CD4-positive, alpha-beta T cell treated with Interleukin-15 for 1 hour (primary cell): ENCODE measurements around the gene HOXD4.

ENCODE experiments used
- DNase-seq: peaks from one replicate; pipeline ENCODE4 v3.0.0-alpha.2; 2020

Gene HOXD4

DNA sequence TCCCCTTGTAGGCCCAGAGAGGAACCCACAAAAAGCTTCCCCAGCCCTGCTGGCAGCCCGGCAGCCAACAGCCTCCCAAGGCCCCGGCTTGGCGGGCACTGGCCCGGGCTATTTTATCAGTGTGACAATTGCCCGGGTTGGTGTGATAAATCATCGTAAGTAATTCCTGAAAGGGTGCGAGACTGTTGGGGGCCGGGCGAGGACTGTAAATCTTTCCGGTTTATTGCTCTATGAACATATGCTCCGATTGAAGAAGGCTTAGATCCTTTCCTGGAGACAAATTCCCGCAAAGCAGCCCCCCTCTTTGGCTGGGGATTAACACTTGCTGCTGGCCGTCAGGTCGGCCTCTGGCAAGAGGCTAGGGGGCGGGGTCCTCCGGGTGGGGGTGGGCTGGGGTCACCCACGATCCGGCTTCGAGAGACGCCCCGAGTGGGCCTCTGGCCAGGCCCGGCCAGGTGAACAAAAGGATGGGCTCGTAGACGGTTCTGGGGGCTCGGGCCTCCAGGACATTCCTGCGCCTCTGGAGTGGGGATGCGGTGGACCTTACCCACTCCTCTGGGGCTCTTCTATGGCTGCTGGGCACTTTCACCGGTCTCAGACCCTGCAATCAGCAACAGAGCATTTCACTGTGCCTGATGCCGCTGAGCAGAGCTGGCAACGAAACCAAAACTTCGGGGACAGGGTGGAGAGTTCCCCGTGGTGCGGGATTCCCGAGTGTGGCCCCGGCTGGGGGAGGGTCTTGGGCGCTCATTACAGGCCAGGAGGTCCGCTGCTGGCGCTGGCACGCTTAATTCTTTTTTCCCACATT is 7.7 kb downstream of the HOXD4 start:
- DNase-seq: no peak

DNA sequence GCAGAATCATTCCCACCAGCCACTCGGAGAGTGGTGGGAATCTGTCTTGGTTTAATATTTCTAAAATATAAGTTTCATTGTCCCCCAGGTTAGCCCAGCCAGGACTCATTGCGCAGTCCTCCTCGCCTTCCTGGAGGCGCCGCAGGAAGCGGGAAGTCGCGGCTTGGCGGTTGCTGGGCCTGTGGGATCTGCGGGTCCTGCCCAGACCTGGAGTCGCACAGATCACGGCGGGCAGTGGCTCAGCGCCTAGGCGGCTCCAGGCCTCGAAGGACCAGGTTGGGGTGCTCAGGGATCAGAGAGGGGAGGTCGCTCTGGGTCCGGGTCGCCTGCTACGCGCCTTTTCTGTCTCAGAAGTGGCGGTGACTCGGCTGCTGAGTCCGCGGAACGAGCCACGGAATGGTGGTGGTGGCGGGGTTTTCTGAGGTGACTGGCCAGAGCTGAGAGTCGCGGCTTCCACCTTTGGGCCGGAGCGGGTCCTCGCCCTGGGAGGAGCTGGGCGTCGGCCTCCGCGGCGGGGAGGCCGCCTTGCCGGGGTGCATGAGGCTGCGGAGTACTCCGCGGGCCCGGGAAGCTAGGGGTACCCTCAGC is 8.4 kb downstream of the HOXD4 start:
- DNase-seq: no peak

DNA sequence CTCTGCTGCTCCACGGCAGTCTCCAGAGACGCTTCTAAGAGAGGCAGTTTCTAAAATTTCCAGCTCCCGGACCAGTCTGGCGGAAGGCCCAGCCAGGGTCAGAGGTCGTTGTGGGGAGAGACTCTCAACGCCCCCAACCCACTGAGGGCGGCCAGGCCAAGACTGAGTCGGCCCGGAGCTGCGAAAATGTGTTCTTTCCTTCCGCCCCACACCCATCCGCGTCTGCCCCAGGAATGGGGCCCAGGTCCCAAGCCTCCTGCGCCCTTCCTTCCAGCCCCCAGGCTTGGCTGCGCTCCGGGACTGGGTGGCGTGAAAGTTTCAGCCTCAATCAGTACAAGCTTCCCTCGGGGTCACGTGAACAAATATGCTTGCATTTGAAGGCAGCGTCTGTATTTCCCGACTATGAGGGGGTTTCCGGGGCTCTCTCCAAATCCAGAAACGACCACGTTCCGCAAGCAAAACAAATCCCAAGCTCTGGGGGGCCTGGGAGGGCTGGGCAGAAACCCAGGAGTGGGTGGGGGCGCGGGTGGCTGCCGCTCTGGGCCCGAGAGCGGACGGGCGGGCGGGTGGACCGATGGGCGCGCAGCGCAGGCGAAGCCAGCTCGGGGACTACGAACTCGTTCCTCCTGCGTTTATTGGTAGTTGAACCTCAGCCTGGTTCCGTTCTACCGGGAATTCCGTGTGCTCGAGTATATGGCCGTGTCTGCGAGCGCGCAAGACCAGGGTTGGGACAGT is 9.1 kb downstream of the HOXD4 start:
- DNase-seq: no peak

DNA sequence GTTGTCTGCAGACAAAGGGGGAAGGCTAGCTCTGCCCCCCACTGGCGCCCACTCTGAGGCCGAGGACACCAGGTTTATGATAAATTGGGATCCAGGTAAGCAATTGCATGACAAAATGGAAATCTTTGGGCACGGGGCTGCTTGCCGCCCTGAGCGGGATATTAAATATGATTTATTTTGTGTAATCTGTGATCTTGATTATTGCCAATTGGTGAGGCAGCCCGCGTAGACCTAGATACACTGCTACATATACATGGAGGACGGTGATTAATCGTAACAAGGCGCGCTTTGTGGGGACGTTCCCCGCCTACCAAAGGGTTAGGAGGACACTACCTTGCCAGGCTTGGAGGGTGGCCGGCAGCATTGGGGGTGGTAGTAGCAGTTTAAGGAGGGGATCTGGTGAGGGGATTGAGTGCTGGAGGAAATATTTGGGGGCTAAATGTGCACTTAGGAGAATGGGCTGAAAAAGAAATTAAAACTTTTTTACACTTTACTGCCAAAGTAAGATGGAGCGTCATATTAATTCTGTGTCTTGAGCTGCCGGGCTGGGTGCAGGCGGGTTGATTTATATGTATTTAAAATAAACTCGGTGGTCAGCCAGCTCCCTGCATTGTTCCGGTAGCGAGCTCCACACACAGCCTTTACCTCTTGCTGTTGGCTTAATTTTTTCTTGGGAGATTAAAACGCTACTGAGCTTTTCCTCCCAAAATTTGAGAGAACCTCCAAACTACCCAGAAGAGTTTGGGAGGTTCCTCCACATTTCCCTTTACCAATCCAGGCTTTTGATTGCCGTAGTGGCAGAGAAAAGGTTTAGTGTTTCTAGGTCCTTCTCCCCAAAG is 9.9 kb downstream of the HOXD4 start:
- DNase-seq: no peak

DNA sequence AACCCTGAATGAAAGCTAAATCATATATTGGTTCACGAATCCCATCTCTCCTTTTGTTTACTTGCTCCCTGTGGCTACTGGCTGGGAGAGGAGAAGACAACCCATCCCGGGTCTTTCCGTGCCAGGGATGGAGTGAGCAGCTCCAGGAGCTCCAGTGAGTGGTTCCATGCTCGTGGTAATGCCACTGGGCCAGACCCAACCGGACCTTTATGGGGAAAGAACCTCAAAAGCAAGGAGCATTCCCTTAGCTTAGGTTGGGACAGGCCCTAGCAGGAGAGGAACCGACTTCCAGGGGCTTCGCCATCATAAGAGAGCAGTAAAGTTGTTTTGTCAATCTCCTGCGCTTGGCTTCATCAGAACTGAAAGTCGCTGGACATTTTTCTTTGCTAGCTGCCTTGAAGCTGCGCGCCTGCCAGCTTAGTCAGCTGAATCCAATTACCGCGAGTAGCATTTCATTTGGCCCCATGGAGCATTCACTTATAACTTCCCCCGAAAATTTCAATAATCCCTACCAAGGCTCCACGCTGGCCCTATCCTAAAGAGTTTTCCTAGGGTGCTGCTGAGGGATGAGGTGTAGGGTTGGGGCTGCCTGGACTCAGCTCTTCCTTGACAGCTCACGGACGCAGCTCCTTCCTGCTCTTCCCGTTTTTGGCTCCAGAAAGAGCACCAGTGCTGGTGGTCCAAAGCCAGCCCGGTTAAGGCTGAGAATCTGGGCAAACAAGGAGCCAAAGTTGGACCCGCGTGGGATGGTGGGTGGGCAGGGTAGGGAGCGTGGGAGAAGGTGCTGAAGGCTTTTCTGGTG is 10.7 kb downstream of the HOXD4 start:
- DNase-seq: no peak

DNA sequence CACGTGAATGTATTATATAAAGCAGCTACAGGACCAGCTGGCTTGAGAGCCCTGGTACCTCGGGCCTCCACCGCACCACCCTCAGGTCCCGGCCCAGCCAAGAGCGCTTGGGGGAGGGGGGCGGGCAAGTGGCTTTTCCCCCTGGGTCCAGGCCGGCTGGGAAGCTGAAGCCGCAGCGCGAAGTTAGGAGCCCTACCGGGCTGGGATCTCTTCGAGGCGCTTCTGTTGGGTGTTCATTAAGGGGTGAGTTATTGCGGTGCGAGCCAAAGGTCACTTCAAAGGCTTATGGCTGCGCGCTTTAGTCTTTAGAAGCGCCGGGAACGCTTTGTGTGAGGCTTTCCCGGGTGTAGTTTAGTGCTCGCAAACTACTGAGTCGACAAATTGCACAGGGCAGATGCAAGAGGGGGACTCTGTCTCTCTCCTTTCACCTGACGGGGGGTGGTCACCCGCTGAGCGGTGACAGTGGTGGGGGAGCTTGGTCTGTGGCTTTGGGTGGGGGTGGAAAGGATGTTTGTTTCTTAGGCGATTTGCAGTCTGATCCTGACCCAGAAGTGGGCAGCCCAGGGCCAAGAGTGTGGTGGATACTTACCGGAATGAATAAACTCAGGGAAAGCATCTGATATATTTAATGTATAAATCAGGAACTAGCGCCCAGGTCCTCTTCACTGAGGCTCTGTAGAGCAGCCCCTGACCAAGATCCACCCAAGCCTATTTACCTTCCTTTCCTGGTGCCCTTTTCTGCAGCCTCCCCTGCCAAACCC is 11.7 kb downstream of the HOXD4 start:
- no peak for DNase-seq

DNA sequence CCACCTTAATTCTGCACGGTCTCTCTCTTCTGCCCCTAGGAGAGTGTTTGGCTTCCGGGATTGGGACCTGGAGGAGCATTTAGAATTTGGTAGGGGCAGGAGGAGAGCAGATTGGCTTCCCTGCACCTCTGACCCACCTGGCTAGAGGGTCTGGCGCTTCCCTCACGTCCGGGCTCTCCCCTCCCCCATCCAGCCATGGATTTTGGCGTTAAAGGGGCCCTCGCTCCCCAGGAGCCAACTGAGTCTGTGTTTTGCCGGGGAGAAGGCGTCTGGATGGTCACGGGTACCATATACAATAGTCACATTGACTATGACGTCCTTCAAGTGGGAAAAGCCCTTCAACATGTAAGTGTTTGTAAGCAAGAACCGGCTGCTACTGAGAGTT is 12.3 kb downstream of the HOXD4 start:
- DNase-seq: no peak

DNA sequence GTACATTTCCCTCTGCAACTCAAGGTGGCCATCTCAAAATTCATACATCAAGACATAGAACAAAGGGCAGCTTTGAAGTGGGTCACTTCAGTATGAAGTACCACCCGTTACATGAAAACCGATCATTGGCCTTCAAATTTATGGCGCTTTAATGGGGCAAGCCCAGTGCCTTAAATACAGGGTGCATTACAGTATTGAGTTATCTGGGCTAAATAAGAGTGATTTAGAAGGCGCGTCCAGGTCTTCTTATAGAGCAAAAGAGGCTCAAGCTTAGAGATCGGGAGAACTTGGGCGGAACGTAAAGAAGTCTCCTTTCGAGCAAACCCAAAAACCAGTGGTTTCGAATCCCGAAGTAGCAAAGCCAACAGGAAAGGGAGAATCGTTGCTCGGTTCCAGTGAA is 12.9 kb downstream of the HOXD4 start:
- no peak for DNase-seq

DNA sequence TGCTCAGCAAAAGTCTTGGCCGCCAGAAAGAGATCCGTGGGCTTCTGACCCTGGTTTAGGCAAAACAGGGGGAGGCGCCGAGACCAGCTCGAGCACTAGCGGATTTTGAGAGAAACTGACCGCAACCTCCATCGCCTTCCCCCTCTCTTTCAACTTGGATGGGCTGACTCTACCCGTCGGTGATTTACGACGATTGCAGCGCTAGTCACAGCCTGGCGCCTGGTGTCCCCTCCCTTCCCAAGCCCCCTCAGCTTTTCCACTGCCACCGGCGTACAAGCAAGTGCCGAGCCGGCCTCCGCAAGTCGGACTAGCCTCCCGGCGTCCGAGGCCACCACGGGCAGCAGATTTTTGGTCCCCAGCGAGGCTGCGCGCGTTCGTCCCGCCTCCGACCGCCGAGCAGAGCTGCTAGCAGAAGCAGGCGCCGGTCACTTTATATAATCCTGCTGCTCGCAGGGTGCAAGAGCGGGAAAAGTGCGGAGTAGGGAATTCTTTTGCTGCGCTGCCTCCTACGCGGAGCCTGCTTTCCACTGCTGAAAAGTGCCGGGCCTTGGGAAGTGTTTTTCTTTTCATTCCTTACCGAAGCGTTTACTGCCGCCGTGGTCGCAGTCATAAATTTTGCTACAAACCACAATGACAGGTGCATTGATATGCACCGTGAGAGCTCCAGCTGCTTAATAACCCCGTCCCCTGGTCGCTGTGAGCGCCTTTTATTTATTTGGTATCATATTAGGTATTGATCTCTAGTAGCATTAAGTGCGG is 13.4 kb downstream of the HOXD4 start:
- DNase-seq: no peak

DNA sequence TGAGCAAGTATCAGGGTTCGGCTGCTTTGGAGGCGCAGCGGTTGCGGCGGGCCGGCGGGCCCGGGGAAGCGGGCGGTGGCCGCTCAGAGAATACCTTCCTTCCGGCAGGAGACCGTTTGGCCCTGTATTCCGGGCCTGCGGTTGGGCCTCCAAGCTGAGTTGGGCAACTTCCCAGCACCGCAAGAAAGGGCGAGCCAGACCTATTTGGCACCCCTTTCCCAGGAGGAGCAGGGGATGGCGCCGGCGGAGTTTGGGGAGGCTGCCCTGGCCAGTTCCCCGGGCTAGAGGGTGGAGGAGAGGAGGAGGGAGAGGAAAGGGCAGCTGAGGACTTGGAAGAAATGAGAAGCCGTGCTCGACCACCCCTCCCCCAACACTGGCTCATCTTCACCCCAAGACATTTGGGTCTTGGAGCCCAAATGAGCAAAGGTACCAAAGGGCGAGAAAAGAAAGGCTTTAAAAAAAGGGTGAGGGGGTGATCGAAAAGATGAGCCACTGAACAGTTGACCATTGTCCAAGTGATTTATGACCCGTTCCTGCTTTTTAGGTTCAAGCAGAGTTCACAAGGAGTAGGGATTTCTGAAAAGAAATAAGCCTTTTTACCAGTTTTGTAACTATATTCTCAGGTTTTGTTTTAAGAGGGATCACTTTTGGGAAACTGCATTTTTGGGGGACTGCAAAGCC is 14.2 kb downstream of the HOXD4 start:
- DNase-seq: no peak

DNA sequence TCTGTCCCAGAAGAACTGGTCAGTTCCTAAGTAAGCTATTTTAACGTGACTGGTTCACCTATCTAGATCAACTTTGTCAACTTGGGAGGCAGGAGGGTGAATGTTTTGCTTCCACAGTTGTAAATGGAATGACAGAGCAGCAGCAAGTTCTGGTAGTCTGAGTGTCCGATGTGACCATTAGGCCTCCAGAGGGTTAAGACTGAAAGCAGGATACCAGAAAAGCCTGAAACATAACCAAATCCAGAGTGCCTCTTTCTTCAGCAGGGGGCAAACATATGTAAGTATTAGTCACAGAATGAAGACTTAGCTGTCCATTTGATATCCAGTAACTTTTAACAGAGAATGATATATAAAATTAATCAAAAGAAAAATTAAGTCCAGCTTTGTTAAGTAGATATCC is 14.9 kb downstream of the HOXD4 start:
- DNase-seq: no peak

DNA sequence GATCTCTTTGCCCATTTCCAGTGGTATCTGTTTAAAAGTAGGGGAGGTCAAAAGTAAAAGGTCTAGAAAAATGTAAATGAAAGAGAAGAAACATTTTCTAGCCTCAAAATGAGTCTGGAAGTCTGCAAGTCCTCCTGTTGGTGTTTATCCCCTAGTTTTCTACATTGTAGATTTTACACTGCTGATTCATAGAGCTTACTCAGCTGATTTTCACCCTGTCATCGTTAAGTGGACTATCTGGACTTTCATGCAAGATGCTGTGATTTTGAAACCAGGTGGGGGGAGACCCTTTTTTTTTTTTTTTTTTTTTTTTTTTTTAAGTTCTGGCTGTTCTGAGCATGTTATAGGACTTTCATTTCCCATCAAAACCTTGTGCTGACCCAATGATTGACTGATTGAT is 16.0 kb downstream of the HOXD4 start:
- DNase-seq: no peak

DNA sequence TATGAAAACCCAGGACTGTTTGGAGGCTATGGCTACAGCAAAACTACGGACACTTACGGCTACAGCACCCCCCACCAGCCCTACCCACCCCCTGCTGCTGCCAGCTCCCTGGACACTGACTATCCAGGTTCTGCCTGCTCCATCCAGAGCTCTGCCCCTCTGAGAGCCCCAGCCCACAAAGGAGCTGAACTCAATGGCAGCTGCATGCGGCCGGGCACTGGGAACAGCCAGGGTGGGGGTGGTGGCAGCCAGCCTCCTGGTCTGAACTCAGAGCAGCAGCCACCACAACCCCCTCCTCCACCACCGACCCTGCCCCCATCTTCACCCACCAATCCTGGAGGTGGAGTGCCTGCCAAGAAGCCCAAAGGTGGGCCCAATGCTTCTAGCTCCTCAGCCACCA is 17.8 kb downstream of the HOXD4 start:
- DNase-seq: no peak

DNA sequence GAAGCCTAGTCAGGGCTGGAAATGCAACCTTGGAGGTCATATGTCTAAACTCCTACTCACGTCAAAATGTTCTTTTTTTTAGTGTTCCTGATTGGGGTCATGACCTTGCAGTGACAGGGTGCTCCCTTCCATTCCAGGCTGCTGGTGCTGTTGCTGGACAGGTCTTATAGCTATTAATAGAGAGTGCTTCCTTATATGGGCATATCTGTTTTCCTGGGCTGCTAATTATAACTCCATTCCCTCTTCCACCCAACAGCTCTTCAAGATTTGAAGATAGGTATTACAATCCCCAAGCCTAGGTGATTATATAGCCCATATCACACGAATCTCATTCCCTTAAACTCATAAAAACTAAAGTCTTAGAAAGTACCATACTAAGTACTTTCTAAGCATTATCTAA is 18.4 kb downstream of the HOXD4 start:
- DNase-seq: no peak

DNA sequence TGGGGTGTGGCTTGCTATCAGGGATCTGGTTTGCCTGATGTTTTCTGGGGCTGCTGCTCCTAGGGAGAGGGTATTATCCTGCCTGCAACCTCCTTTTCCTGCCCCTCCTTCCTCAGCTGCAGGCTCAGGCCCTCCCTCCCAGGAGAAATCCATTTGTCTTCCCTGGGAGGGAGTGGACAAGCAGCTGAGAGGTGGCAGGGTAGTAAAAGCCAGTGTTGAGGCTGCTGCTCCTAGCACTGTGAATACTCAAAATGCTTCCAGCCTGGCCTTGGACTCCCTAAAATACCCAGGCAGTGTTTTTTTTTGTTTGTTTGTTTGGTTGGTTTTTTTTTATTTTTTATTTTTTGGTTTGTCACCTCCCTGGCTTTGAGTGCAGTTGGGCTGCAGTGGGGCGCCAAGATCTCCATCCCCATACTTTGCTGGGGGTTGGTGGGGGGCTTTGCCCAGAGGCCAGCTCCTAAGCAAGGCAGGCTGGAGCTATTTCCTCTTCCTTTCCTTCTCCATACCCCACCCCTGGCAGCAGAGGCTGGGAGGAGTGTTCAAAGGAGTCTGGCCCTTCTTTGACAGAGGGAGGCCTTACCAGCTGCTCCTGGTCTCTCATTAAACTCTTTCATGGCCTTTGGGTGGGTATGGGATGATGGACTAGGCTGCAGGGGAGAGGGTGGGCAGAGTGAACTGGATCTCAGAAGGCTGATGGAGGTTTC is 19.4 kb downstream of the HOXD4 start:
- no peak for DNase-seq

DNA sequence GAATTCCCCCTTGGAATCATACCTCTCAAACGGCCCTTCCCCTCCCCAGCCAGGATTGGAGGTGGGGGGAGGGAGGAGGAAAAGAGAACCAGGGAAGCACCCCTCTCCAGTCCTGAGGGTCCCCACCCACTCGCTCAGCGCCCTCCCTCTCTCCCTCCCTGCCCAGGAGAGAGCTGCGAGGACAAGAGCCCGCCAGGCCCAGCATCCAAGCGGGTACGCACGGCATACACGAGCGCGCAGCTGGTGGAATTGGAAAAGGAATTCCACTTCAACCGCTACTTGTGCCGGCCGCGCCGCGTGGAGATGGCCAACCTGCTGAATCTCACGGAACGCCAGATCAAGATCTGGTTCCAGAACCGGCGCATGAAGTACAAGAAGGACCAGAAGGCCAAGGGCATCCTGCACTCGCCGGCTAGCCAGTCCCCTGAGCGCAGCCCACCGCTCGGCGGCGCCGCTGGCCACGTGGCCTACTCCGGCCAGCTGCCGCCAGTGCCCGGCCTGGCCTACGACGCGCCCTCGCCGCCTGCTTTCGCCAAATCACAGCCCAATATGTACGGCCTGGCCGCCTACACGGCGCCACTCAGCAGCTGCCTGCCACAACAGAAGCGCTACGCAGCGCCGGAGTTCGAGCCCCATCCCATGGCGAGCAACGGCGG is 20.1 kb downstream of the HOXD4 start:
- no peak for DNase-seq

DNA sequence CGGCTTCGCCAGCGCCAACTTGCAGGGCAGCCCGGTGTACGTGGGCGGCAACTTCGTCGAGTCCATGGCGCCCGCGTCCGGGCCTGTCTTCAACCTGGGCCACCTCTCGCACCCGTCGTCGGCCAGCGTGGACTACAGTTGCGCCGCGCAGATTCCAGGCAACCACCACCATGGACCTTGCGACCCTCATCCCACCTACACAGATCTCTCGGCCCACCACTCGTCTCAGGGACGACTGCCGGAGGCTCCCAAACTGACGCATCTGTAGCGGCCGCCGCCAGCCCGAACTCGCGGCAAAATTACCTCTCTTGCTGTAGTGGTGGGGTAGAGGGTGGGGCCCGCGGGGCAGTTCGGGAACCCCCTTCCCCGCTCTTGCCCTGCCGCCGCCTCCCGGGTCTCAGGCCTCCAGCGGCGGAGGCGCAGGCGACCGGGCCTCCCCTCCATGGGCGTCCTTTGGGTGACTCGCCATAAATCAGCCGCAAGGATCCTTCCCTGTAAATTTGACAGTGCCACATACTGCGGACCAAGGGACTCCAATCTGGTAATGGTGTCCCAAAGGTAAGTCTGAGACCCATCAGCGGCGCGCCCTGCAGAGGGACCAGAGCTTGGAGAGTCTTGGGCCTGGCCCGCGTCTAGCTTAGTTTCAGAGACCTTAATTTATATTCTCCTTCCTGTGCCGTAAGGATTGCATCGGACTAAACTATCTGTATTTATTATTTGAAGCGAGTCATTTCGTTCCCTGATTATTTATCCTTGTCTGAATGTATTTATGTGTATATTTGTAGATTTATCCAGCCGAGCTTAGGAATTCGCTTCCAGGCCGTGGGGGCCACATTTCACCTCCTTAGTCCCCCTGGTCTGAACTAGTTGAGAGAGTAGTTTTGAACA is 20.9 kb downstream of the HOXD4 start:
- DNase-seq: no peak
